Measurements from ENCODE around the gene BRPF3.

GRCh38 chr6:36269834-36270705 is 73.5 kb downstream of the BRPF3 start, which contains the start of gene PNPLA1:
- TF ChIP-seq, protein P1, sequence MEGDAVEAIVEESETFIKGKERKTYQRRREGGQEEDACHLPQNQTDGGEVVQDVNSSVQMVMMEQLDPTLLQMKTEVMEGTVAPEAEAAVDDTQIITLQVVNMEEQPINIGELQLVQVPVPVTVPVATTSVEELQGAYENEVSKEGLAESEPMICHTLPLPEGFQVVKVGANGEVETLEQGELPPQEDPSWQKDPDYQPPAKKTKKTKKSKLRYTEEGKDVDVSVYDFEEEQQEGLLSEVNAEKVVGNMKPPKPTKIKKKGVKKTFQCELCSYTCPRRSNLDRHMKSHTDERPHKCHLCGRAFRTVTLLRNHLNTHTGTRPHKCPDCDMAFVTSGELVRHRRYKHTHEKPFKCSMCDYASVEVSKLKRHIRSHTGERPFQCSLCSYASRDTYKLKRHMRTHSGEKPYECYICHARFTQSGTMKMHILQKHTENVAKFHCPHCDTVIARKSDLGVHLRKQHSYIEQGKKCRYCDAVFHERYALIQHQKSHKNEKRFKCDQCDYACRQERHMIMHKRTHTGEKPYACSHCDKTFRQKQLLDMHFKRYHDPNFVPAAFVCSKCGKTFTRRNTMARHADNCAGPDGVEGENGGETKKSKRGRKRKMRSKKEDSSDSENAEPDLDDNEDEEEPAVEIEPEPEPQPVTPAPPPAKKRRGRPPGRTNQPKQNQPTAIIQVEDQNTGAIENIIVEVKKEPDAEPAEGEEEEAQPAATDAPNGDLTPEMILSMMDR (IDR thresholded peaks at IDR 0.05), result no peak
- no peak for TF ChIP-seq POLR2AphosphoS5 (IDR thresholded peaks at IDR 0.05)
